Nephron (organoid): ENCODE results near the gene BPIFB3.
"Not testable (repeated sequence)": the region's sequence is repeated elsewhere in the genome, so short reads cannot be mapped to it uniquely, and the experiment has no call there.

ENCODE experiments used
- H3K27ac Mint-ChIP-seq, 3 experiments: 2 replicates each; pipeline ENCODE4 v1.8.0; 2020; ENCODE audit warnings: mixed read lengths in 3 of 3, mild to moderate bottlenecking in 2 of 3, moderate library complexity in 1 of 3
- H3K27me3 Mint-ChIP-seq: 2 replicates; pipeline ENCODE4 v1.8.0; 2021; ENCODE audit warnings: low read depth, mild to moderate bottlenecking, moderate library complexity, mixed read lengths
- H3K36me3 Mint-ChIP-seq: 2 replicates; pipeline ENCODE4 v1.8.0; 2020; ENCODE audit warnings: low read depth, mixed read lengths
- H3K4me1 Mint-ChIP-seq: 2 replicates; pipeline ENCODE4 v1.8.0; 2020; ENCODE audit warnings: mixed read lengths
- H3K4me3 Mint-ChIP-seq, 3 experiments: 2 replicates each; pipeline ENCODE4 v1.8.0; 2020; ENCODE audit warnings: mild to moderate bottlenecking in 3 of 3, mixed read lengths in 3 of 3, moderate library complexity in 2 of 3
- H3K9me3 Mint-ChIP-seq: 2 replicates; pipeline ENCODE4 v1.8.0; 2020; ENCODE audit warnings: mixed read lengths
- CTCF ChIP-seq, 3 experiments: fragments of 200-600 bp; sonication (generic); IDR thresholded peaks; one replicate each; pipeline ENCODE4 v1.5.0; 2021; ENCODE audit warnings: antibody characterized with exemption in 3 of 3; ENCODE audit not compliant: unreplicated experiment in 3 of 3

The BPIFB3 gene

GRCh38 chr20:33112547-33113386, 59.1 kb downstream of the BPIFB3 start:
- TF ChIP-seq CTCF (IDR thresholded peaks at IDR 0.05; ENCODE audit: unreplicated experiment in 3 of 3) = no peak
- Mint-ChIP-seq H3K9me3 (peaks cover 13% of the 10 kb centered on the region), H3K27me3 (no peaks in the 10 kb centered on the region), H3K27ac (no peak overlapping the region), H3K36me3 (peaks cover 3% of the 10 kb centered on the region), H3K4me1 (no peaks in the 10 kb centered on the region), H3K4me3 (no peak overlapping the region)

GRCh38 chr20:33113387-33113908, 59.7 kb downstream of the BPIFB3 start:
- no peak for TF ChIP-seq CTCF (IDR thresholded peaks at IDR 0.05; ENCODE audit: unreplicated experiment in 3 of 3)
- peaks cover 13% of the 10 kb centered on the region for H3K9me3 Mint-ChIP-seq
- peaks cover 3% of the 10 kb centered on the region for H3K36me3 Mint-ChIP-seq

GRCh38 chr20:33115501-33115900, 61.8 kb downstream of the BPIFB3 start:
- H3K27me3 Mint-ChIP-seq, H3K4me1 Mint-ChIP-seq: not testable (repeated sequence)

More at GRCh38 chr20:33113387-33113908, 59.7 kb downstream of the BPIFB3 start:
- Mint-ChIP-seq H3K4me1 (no peaks in the 10 kb centered on the region), H3K27ac (no peak overlapping the region), H3K4me3 (no peak overlapping the region), H3K27me3 (no peaks in the 10 kb centered on the region)

GRCh38 chr20:33119725-33120720, 66.3 kb downstream of the BPIFB3 start:
- peaks cover 3% of the 10 kb centered on the region for H3K36me3 Mint-ChIP-seq
- H3K9me3 Mint-ChIP-seq = peaks cover 17% of the 10 kb centered on the region
- no peaks in the 10 kb centered on the region for H3K4me1 Mint-ChIP-seq
- peaks cover 17% of the 10 kb centered on the region for H3K27me3 Mint-ChIP-seq
- TF ChIP-seq CTCF (IDR thresholded peaks at IDR 0.05; ENCODE audit: unreplicated experiment in 3 of 3) = no peak
- H3K4me3 Mint-ChIP-seq = no peak overlapping the region
- H3K27ac Mint-ChIP-seq = no peak overlapping the region

More at GRCh38 chr20:33115501-33115900, 61.8 kb downstream of the BPIFB3 start:
- H3K4me3 Mint-ChIP-seq, H3K27ac Mint-ChIP-seq, H3K36me3 Mint-ChIP-seq: not testable (repeated sequence)
- H3K9me3 Mint-ChIP-seq = peaks cover 17% of the 10 kb centered on the region

GRCh38 chr20:33120934-33121333, 67.2 kb downstream of the BPIFB3 start:
- H3K4me3 Mint-ChIP-seq = no peak overlapping the region
- no peaks in the 10 kb centered on the region for H3K4me1 Mint-ChIP-seq
- peaks cover 3% of the 10 kb centered on the region for H3K36me3 Mint-ChIP-seq
- H3K27me3 Mint-ChIP-seq = peaks cover 21% of the 10 kb centered on the region
- no peak for TF ChIP-seq CTCF (IDR thresholded peaks at IDR 0.05; ENCODE audit: unreplicated experiment in 3 of 3)
- H3K27ac Mint-ChIP-seq = no peak overlapping the region
- H3K9me3 Mint-ChIP-seq = peaks cover 17% of the 10 kb centered on the region

GRCh38 chr20:33122297-33122696, 68.6 kb downstream of the BPIFB3 start:
- H3K27ac Mint-ChIP-seq, H3K4me3 Mint-ChIP-seq, H3K36me3 Mint-ChIP-seq, H3K4me1 Mint-ChIP-seq: not testable (repeated sequence)
- H3K9me3 Mint-ChIP-seq = peaks cover 14% of the 10 kb centered on the region
- peaks cover 24% of the 10 kb centered on the region for H3K27me3 Mint-ChIP-seq
